ENCODE results near the gene LRGUK. TPM values are rescaled to one million over a fixed set of nuclear protein-coding genes. Genes with fewer than 3 reads are reported as not detected.

Gene LRGUK
- total RNA-seq, 4 donors from 2014 or later, result 0.48 to 9.4 (median 3.3) TPM

DNA sequence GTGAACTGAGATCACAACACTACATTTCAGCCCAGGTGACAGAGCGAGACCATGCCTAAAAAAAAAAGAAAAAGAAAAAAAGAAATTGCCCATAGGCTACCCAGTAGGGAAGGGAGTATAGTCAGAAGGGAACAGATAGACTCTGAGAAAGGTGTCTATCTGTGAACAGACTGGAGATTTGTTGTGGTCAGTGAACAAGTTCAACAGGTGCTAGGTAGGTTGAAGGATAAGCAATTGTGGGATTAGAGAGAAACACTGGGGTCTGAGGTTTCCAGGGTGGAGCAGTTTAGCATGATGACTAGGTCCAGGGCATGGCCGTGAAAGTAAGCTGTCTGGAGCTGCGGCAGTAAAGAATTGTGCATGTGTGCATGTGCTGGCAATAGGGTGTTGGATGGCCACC lies 6.9 kb downstream of the LRGUK start:
- DNase-seq, result no peak
- Histone ChIP-seq H3K4me1 (no peaks in the 10 kb centered on the region), H3K9me3 (no peaks in the 10 kb centered on the region), H3K4me3 (no peak overlapping the region), H3K27ac (no peak overlapping the region), H3K36me3 (no peaks in the 10 kb centered on the region), H3K27me3 (no peaks in the 10 kb centered on the region)
- TF ChIP-seq POLR2AphosphoS5 (IDR thresholded peaks at IDR 0.05) (no peak), POLR2A (IDR thresholded peaks at IDR 0.05) (no peak), EP300 (IDR thresholded peaks at IDR 0.05; ENCODE audit: low read depth) (no peak)
- TF ChIP-seq, protein P1, sequence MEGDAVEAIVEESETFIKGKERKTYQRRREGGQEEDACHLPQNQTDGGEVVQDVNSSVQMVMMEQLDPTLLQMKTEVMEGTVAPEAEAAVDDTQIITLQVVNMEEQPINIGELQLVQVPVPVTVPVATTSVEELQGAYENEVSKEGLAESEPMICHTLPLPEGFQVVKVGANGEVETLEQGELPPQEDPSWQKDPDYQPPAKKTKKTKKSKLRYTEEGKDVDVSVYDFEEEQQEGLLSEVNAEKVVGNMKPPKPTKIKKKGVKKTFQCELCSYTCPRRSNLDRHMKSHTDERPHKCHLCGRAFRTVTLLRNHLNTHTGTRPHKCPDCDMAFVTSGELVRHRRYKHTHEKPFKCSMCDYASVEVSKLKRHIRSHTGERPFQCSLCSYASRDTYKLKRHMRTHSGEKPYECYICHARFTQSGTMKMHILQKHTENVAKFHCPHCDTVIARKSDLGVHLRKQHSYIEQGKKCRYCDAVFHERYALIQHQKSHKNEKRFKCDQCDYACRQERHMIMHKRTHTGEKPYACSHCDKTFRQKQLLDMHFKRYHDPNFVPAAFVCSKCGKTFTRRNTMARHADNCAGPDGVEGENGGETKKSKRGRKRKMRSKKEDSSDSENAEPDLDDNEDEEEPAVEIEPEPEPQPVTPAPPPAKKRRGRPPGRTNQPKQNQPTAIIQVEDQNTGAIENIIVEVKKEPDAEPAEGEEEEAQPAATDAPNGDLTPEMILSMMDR (IDR thresholded peaks at IDR 0.05), result no peak
- in situ Hi-C loops (cut with MboI; ENCODE audit: low pct_ligation_motif_present in 1 of 4, low pct_unique_long_range_greater_than_20kb in 1 of 4, low sequenced_read_pairs in 3 of 4), result no loop called here
- intact Hi-C loops (cut with DNase I; ENCODE audit: low total_unique reads), result loop anchor here (10.0 kb wide), 1 partner anchor 1061 kb away; no protein-coding TSS in a partner anchor
- 87 to 91% methylated on average over 3 of the region's 3 CpGs for WGBS, 2 donors (ENCODE audit: low coverage in 1 of 2)

DNA sequence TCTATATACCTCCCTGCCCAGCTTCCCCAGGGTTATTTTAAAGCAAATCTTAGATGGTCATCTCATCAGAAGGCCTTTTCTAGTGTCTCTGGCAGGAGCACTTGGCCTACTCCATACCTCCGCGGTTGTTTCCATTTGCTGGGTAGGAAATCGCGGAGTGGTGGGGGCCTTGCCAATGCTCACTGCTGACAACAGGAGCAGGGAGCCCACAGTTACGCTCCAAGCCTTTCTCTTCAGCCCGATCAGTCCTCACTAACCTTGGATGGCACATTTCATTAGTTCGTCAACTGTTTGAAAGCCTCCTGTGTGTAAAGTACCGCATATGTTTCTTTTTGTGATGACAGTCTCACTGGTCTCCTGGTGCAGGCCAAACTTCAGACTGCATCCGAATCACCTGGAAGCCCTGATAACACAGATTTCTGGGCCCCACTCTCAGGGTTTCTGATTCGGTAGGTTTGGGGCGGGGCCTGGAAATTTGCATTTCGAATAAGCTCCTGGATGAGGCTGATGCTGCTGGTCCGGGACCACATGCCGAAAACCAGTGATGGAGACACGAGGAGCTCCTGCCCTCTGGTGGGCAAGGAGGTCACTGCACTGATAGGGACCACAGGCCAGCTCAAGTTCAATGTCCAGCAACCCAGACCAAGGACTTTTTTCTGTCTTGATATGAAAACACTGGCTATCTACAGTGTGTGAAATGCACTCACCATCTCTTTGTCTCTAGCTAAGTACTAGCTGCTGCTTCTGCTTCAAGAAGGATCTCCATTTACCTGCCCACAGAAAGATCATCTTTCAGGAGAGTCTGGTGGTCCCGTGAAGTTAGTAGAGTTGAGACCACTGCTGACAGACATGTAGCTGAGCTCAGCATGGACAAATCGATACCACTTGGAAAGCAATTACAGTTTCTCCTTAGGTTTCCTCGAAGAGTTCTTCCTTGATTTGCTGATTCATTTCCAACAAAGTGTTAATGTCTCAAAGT lies 14.0 kb downstream of the LRGUK start:
- TF ChIP-seq, protein P1 (IDR thresholded peaks at IDR 0.05), result peak; percentile 70 to 87 (median 83)
- TF ChIP-seq EP300 (IDR thresholded peaks at IDR 0.05; ENCODE audit: low read depth), result no peak
- Histone ChIP-seq H3K36me3 (no peaks in the 10 kb centered on the region), H3K27ac (no peak overlapping the region), H3K27me3 (no peaks in the 10 kb centered on the region), H3K4me1 (peaks cover 0 to 2% (median 0%) of the 10 kb centered on the region in 4 donors), H3K9me3 (no peaks in the 10 kb centered on the region), H3K4me3 (no peak overlapping the region)
- WGBS, 2 donors (ENCODE audit: low coverage in 1 of 2), result 65 to 74% methylated on average over 4 to 15 of the region's 18 CpGs
- DNase-seq, result peak; percentile 61
- intact Hi-C loops (cut with DNase I; ENCODE audit: low total_unique reads), result no loop called here
- in situ Hi-C loops (cut with MboI; ENCODE audit: low pct_ligation_motif_present in 1 of 4, low pct_unique_long_range_greater_than_20kb in 1 of 4, low sequenced_read_pairs in 3 of 4), result no loop called here

DNA sequence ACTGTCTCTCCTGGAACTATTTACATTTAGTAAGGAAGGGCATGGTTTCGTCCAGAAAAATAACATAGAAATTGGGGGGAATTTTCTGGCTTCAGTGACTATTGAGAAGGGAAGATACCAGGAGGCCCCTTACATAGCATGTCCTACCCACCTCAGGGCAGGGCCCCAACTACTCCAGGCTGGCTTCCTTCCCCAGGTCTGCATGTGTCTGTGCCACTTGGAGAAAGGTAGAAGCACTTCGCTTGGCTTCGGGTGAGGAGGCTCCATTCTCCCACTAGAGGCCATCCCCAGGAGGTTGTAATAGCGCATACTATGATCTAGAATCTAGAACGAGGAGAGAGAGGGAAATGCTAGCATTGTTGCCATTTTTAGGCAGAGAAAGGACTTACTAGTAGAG lies 14.7 kb downstream of the LRGUK start:
- in situ Hi-C loops (cut with MboI; ENCODE audit: low pct_ligation_motif_present in 1 of 4, low pct_unique_long_range_greater_than_20kb in 1 of 4, low sequenced_read_pairs in 3 of 4), result no loop called here
- TF ChIP-seq POLR2A (IDR thresholded peaks at IDR 0.05) (no peak), POLR2AphosphoS5 (IDR thresholded peaks at IDR 0.05) (no peak), EP300 (IDR thresholded peaks at IDR 0.05; ENCODE audit: low read depth) (no peak)
- TF ChIP-seq, protein P1 (IDR thresholded peaks at IDR 0.05), result no peak
- no peaks in the 10 kb centered on the region for H3K27me3 ChIP-seq
- H3K4me1 ChIP-seq, result peaks cover 0 to 2% (median 0%) of the 10 kb centered on the region in 4 donors
- H3K36me3 ChIP-seq, result no peaks in the 10 kb centered on the region
- no peak overlapping the region for H3K27ac ChIP-seq
- DNase-seq, result no peak
- H3K9me3 ChIP-seq, result no peaks in the 10 kb centered on the region
- intact Hi-C loops (cut with DNase I; ENCODE audit: low total_unique reads), result no loop called here
- WGBS, 2 donors (ENCODE audit: low coverage in 1 of 2), result 71 to 81% methylated on average over 5 of the region's 5 CpGs
- no peak overlapping the region for H3K4me3 ChIP-seq

DNA sequence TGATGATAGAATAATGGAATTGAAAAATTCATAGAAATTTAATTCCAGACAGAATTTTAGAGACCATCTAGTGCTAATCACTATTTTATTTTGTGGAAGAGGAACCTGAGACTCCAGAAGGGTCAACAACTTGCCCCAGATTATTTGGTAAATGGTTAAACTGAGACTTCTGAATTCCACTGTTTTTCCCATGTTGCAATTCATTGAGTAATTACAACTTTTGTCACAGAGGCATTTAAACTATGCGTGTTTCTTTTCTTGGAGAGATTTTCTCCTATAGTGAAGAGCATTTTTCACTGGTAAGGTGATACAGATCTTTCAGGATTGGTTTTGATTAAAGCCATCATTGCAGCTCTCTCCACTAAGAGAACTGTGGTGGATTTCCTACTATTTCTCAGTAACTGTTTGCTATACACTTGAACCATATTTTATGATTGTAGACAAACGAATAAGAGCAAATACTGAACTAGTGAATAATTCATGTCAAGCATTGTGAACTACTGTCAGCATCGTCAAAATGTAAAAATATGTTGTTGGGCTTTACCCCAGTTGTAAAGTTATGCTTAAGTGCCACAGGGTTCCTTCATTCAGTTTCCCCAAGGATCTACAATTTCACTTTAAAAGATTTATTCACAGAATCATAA lies 26.5 kb downstream of the LRGUK start:
- Histone ChIP-seq H3K4me1 (no peaks in the 10 kb centered on the region), H3K36me3 (no peaks in the 10 kb centered on the region), H3K9me3 (no peaks in the 10 kb centered on the region), H3K27ac (no peak overlapping the region), H3K27me3 (no peaks in the 10 kb centered on the region), H3K4me3 (no peak overlapping the region)
- TF ChIP-seq POLR2AphosphoS5 (IDR thresholded peaks at IDR 0.05) (no peak), EP300 (IDR thresholded peaks at IDR 0.05; ENCODE audit: low read depth) (no peak), POLR2A (IDR thresholded peaks at IDR 0.05) (no peak)
- TF ChIP-seq, protein P1 (IDR thresholded peaks at IDR 0.05), result no peak
- intact Hi-C loops (cut with DNase I; ENCODE audit: low total_unique reads), result no loop called here
- WGBS, 2 donors (ENCODE audit: low coverage in 1 of 2), result 57 to 67% methylated on average over 3 of the region's 3 CpGs
- in situ Hi-C loops (cut with MboI; ENCODE audit: low pct_ligation_motif_present in 1 of 4, low pct_unique_long_range_greater_than_20kb in 1 of 4, low sequenced_read_pairs in 3 of 4), result no loop called here
- DNase-seq, result no peak

Data from transverse colon (tissue), 4 donors.